Upper lobe of left lung (tissue), 6 donors: ENCODE data around the gene MEIKIN. TPM values are rescaled to one million over a fixed set of nuclear protein-coding genes. Genes with fewer than 3 reads are reported as not detected.

ENCODE experiments used
- ATAC-seq, 2 donors: fragments of 200-7000 bp; cut with Tn5 transposase; one replicate each; pipeline ENCODE4 v1.9.1; 2022; ENCODE audit warnings: mild to moderate bottlenecking in 2 of 2, moderate library complexity in 2 of 2; ENCODE audit not compliant: low FRiP score in 2 of 2
- DNase-seq, 2 donors: peaks; one replicate each; pipeline ENCODE4 v3.0.0-alpha.2; 2019 to 2020
- H3K27ac ChIP-seq, 4 donors: fragments of 200-600 bp; sonication (generic); one replicate each; pipeline ENCODE4 v1.5.1; 2016 to 2019
- H3K27me3 ChIP-seq, 4 donors: fragments of 200-600 bp; sonication (generic); one replicate each; pipeline ENCODE4 v1.5.1; 2017 to 2019
- H3K36me3 ChIP-seq, 4 donors: fragments of 200-600 bp; sonication (generic); one replicate each; pipeline ENCODE4 v1.5.1; 2016 to 2019
- H3K4me1 ChIP-seq, 4 donors: fragments of 200-600 bp; sonication (generic); one replicate each; pipeline ENCODE4 v1.5.1; 2018 to 2019
- H3K4me3 ChIP-seq, 4 donors: fragments of 200-600 bp; sonication (generic); one replicate each; pipeline ENCODE4 v1.5.1; 2017 to 2019; ENCODE audit warnings: mild to moderate bottlenecking in 2 of 4, moderate library complexity in 1 of 4
- H3K9me3 ChIP-seq, 4 donors: fragments of 200-600 bp; sonication (generic); one replicate each; pipeline ENCODE4 v1.5.1; 2018 to 2019
- EP300 ChIP-seq, 4 donors: sonication (generic); formaldehyde crosslinking; IDR thresholded peaks; one replicate each; pipeline ENCODE4 v1.5.1; 2017; ENCODE audit warnings: antibody characterized with exemption in 4 of 4, control low read depth in 2 of 4
- POLR2A ChIP-seq, 4 donors: fragments of 450-650 bp; IDR thresholded peaks; one replicate each; pipeline ENCODE4 v1.5.1; 2016 to 2017; ENCODE audit warnings: antibody characterized with exemption in 4 of 4, mild to moderate bottlenecking in 2 of 4
- POLR2AphosphoS5 ChIP-seq, 2 donors: sonication (generic); formaldehyde crosslinking; IDR thresholded peaks; one replicate each; pipeline ENCODE4 v1.5.1; 2017; ENCODE audit warnings: antibody characterized with exemption in 2 of 2
- WGBS, 2 donors: methylation state at CpG; one replicate each; pipeline ENCODE4 v1.1.5; 2017 to 2018; 5-methylcytosine and 5-hydroxymethylcytosine counted together
- total RNA-seq, 6 donors: library from RNA; depleted of rRNA in 4 of 6; stranded (reverse); fragments of >200 nt in 4 of 6; gene quantifications; one replicate each; pipeline versions ENCODE4 v1.1.0 to v1.2.1, GENCODE V29; 2016 to 2021
- TF ChIP-seq, protein P1 (sequence below), 6 experiments: fragments of 450-650 bp in 4 of 6; fragments of 200-600 bp in 2 of 6; sonication (generic) in 2 of 6; IDR thresholded peaks; one replicate each; pipeline ENCODE4 v1.5.1; 2016 to 2019; ENCODE audit warnings: antibody characterized with exemption in 6 of 6
- donor health status: DM: no; HTN: no; CAD: no; lungs with moderate emphysema.
- donor health status: DM: no; HTN: yes; CAD: no; lungs with severe emphysema.

MEIKIN gene
- total RNA-seq, 6 donors from 2014 or later, result 0.77 TPM; not detected in 5

DNA sequence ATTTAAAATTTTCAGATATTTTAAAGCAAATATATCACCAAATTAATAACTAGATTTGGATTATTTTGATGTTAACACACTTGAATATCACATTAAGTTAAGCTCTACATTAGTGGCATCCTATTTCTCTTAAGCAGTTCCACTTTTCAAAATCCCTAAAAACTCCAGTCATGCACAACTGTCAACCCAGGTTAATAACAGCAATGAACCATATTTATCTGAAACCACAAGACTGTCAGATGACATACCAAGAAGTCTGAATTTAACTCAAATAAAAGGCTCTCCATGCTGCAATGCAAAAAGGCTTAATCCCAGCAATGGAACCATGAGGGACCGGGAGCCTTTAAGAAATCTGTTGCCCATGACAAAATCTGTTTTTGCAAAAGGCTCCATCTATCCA, 176.1 kb downstream of the MEIKIN start:
- no peak for DNase-seq
- Histone ChIP-seq H3K9me3 (no peaks in the 10 kb centered on the region), H3K4me1 (peaks cover 13 to 52% (median 16%) of the 10 kb centered on the region in 4 donors), H3K27ac (no peak overlapping the region), H3K4me3 (no peak overlapping the region), H3K27me3 (no peaks in the 10 kb centered on the region), H3K36me3 (no peaks in the 10 kb centered on the region)
- no peak for TF ChIP-seq EP300 (IDR thresholded peaks at IDR 0.05)
- no peak for TF ChIP-seq POLR2A (IDR thresholded peaks at IDR 0.05)
- no peak for ATAC-seq
- WGBS, 2 donors, result 90 to 95% methylated on average over 1 of the region's 1 CpG

DNA sequence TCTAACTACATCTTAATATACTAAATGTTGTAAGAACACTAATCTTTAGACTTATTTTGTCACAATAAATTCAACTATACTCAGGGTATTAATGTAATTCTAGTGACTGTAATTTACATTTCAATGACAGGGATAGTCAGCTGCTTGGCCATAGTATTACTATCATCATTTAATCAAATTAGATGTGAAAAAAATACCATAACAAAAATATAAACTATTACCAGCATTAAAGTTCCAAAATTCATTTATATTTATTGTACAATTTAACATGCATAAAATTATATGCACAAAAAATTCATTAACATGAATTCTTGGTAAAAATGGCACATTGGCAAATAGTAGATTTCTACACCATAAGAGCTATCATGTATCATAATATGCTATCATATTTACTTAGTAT, 177.6 kb downstream of the MEIKIN start:
- TF ChIP-seq POLR2AphosphoS5 (IDR thresholded peaks at IDR 0.05) (no peak), EP300 (IDR thresholded peaks at IDR 0.05) (no peak), POLR2A (IDR thresholded peaks at IDR 0.05) (no peak)
- TF ChIP-seq, protein P1, sequence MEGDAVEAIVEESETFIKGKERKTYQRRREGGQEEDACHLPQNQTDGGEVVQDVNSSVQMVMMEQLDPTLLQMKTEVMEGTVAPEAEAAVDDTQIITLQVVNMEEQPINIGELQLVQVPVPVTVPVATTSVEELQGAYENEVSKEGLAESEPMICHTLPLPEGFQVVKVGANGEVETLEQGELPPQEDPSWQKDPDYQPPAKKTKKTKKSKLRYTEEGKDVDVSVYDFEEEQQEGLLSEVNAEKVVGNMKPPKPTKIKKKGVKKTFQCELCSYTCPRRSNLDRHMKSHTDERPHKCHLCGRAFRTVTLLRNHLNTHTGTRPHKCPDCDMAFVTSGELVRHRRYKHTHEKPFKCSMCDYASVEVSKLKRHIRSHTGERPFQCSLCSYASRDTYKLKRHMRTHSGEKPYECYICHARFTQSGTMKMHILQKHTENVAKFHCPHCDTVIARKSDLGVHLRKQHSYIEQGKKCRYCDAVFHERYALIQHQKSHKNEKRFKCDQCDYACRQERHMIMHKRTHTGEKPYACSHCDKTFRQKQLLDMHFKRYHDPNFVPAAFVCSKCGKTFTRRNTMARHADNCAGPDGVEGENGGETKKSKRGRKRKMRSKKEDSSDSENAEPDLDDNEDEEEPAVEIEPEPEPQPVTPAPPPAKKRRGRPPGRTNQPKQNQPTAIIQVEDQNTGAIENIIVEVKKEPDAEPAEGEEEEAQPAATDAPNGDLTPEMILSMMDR (IDR thresholded peaks at IDR 0.05), result no peak
- no peak overlapping the region for H3K27ac ChIP-seq
- no peak for DNase-seq

DNA sequence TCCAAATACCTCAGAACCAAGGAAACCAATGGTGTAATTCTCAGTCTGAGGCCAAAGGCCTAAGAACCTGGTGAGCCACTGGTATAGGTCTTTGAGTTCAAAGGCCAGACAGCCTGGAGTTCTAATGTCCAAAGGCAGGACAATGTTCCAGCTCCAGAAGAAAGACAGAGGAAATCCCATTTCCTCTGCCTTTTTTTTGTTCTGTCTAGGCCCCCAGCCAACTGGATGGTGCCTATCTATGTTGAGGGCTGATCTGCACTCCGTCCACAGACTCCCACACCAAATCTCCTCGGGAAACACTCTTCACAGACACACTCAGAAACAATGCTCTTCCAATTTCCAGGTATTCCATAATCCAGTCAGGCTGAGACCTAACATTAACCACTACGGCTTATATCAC, 178.8 kb downstream of the MEIKIN start:
- Histone ChIP-seq H3K27ac (no peak overlapping the region), H3K36me3 (no peaks in the 10 kb centered on the region), H3K4me1 (peaks cover 8 to 35% (median 13%) of the 10 kb centered on the region in 4 donors), H3K4me3 (no peak overlapping the region), H3K27me3 (no peaks in the 10 kb centered on the region), H3K9me3 (no peaks in the 10 kb centered on the region)
- TF ChIP-seq EP300 (IDR thresholded peaks at IDR 0.05) (no peak), POLR2A (IDR thresholded peaks at IDR 0.05) (no peak), POLR2AphosphoS5 (IDR thresholded peaks at IDR 0.05) (no peak)
- TF ChIP-seq, protein P1 (IDR thresholded peaks at IDR 0.05), result no peak
- DNase-seq, result no peak
- WGBS, 2 donors, result 52 to 77% methylated on average over 3 of the region's 3 CpGs
- no peak for ATAC-seq

More for the DNA sequence above, 177.6 kb downstream of the MEIKIN start:
- no peak for ATAC-seq
- H3K27me3 ChIP-seq, result no peaks in the 10 kb centered on the region
- H3K4me3 ChIP-seq, result no peak overlapping the region
- H3K36me3 ChIP-seq, result no peaks in the 10 kb centered on the region
- H3K9me3 ChIP-seq, result no peaks in the 10 kb centered on the region
- peaks cover 8 to 40% (median 14%) of the 10 kb centered on the region in 4 donors for H3K4me1 ChIP-seq

DNA sequence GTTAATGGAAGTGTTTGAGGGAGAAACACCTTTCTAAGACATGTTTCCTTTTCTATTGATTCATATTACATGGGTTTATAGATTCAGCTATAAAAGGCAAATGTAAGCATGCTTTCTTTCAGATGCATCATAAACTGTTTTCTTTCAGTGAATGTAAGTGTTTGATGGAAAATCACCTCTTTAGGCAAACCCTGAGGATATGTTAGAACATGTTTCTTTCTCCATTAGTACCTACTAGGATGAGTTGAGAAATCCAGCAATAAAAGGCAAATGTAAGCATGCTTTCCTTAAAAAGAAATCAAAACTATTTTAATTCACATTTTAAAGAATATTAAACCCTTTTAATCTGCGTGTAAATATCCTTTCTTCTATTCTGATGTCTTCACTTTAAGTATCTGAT, 180.2 kb downstream of the MEIKIN start:
- Histone ChIP-seq H3K9me3 (no peaks in the 10 kb centered on the region), H3K36me3 (no peaks in the 10 kb centered on the region), H3K4me3 (no peak overlapping the region), H3K4me1 (peaks cover 4 to 33% (median 7%) of the 10 kb centered on the region in 4 donors), H3K27ac (no peak overlapping the region), H3K27me3 (no peaks in the 10 kb centered on the region)
- WGBS, 2 donors, result 90 to 93% methylated on average over 1 of the region's 1 CpG
- TF ChIP-seq POLR2AphosphoS5 (IDR thresholded peaks at IDR 0.05), result no peak
- TF ChIP-seq, protein P1 (IDR thresholded peaks at IDR 0.05), result no peak
- TF ChIP-seq POLR2A (IDR thresholded peaks at IDR 0.05), result no peak
- no peak for TF ChIP-seq EP300 (IDR thresholded peaks at IDR 0.05)
- ATAC-seq, result no peak
- DNase-seq, result no peak

DNA sequence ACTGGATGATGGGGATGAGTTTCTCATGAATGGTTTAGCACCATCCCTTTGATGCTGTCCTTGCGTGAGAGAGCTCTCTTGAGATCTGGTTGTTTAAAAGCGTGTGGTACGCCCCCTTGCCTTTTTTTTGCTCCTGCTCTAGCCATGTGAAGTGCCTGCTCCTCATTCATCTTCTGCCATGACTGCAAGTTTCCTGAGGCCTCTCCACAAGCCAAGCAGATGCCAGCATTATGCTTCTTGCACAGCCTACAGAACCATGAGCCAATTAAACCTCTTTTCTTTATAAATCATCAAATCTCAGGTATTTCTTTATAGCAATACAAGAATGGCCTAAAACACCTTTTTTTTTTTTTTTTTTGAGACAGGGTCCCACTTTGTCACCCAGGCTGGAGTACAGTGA, 181.5 kb downstream of the MEIKIN start:
- Histone ChIP-seq H3K27ac (no peak overlapping the region), H3K9me3 (no peaks in the 10 kb centered on the region), H3K4me1 (peaks cover under 1 to 29% (median 5%) of the 10 kb centered on the region in 4 donors), H3K4me3 (no peak overlapping the region), H3K36me3 (no peaks in the 10 kb centered on the region), H3K27me3 (no peaks in the 10 kb centered on the region)
- ATAC-seq (no peak), DNase-seq (no peak)
- 98 to 100% methylated on average over 3 of the region's 3 CpGs for WGBS, 2 donors
- TF ChIP-seq, protein P1 (IDR thresholded peaks at IDR 0.05), result no peak
- no peak for TF ChIP-seq POLR2A (IDR thresholded peaks at IDR 0.05)
- TF ChIP-seq EP300 (IDR thresholded peaks at IDR 0.05), result no peak
- no peak for TF ChIP-seq POLR2AphosphoS5 (IDR thresholded peaks at IDR 0.05)
